ENCODE results near the gene CNTNAP2. TPM values are rescaled to one million over a fixed set of nuclear protein-coding genes. Genes with fewer than 3 reads are reported as not detected.
A peak's percentile ranks its signal among the peaks of the same experiment; 100 is the strongest.

CNTNAP2 gene
- total RNA-seq, 2 experiments from 2014 or later: 0.28 TPM; not detected in 1

- H3K4me1 ChIP-seq (ENCODE audit: insufficient read depth, low read length, poor library complexity, severe bottlenecking): no peaks in the 10 kb centered on the region
- H3K79me2 ChIP-seq (ENCODE audit: insufficient read depth, low read depth, low read length): no peaks in the 10 kb centered on the region
- POLR2A ChIA-PET: interaction anchor here (0.7 kb wide), 1 partner anchor 158 kb away, joined by 3 read pairs; no protein-coding TSS in a partner anchor
- TF ChIP-seq EZH2phosphoT487 (IDR thresholded peaks at IDR 0.05; ENCODE audit: borderline replicate concordance, low read depth, low read length): no peak
- TF ChIP-seq CTCF (conservative IDR thresholded peaks at IDR 0.05; ENCODE audit: low read length): no peak
- no peaks in the 10 kb centered on the region for H4K20me1 ChIP-seq (ENCODE audit: insufficient read depth, low read length)
- DNase-seq (ENCODE audit: low spot score): no peak
- no peak overlapping the region for H3K27ac ChIP-seq (ENCODE audit: low read depth, low read length, poor library complexity, severe bottlenecking)
- intact Hi-C loops (cut with micrococcal nuclease; ENCODE audit: unreplicated experiment): no loop called here
- H3K4me2 ChIP-seq (ENCODE audit: low read length): no peak overlapping the region
- 0 out of 2 replicates have a peak, but pooled peaks cover 6% of the 10 kb centered on the region for H3K9me2 ChIP-seq (ENCODE audit: insufficient read depth, low read length)
- H3K36me3 ChIP-seq (ENCODE audit: insufficient read depth, low read length): no peaks in the 10 kb centered on the region
- CTCF ChIA-PET (ENCODE audit: unreplicated experiment): no interaction called here
- H2AFZ ChIP-seq (ENCODE audit: low read length): peak overlapping the region; percentile 51; the same call in 1 of the 2 replicates
- BruUV-seq (replicated peaks): no TSS peak
- H3K4me3 ChIP-seq (ENCODE audit: low read depth, low read length, poor library complexity, severe bottlenecking): no peak overlapping the region
- no peaks in the 10 kb centered on the region for H3K9me3 ChIP-seq (ENCODE audit: low read length)
Observed at GRCh38 chr7:146074195-146074765, 42.3 kb upstream of the CNTNAP2 start.

- Histone ChIP-seq H3K4me2 (ENCODE audit: low read length) (no peak overlapping the region), H3K9me3 (ENCODE audit: low read length) (no peaks in the 10 kb centered on the region), H2AFZ (ENCODE audit: low read length) (peak overlapping the region; percentile 29), H3K79me2 (ENCODE audit: insufficient read depth, low read depth, low read length) (no peaks in the 10 kb centered on the region), H3K27ac (ENCODE audit: low read depth, low read length, poor library complexity, severe bottlenecking) (no peak overlapping the region), H3K9me2 (ENCODE audit: insufficient read depth, low read length) (0 out of 2 replicates have a peak, but pooled peaks cover 6% of the 10 kb centered on the region), H3K4me3 (ENCODE audit: low read depth, low read length, poor library complexity, severe bottlenecking) (no peak overlapping the region), H3K4me1 (ENCODE audit: insufficient read depth, low read length, poor library complexity, severe bottlenecking) (no peaks in the 10 kb centered on the region), H4K20me1 (ENCODE audit: insufficient read depth, low read length) (no peaks in the 10 kb centered on the region), H3K36me3 (ENCODE audit: insufficient read depth, low read length) (no peaks in the 10 kb centered on the region)
- no peak for DNase-seq (ENCODE audit: low spot score)
- intact Hi-C loops (cut with micrococcal nuclease; ENCODE audit: unreplicated experiment): no loop called here
- ChIA-PET POLR2A (interaction anchor here (1.2 to 1.5 kb wide), 4 partner anchors 9 to 33 kb away, joined by 3 to 4 read pairs (median 4); no protein-coding TSS in a partner anchor), CTCF (ENCODE audit: unreplicated experiment) (no interaction called here)
- no TSS peak for BruUV-seq (replicated peaks)
- no peak for TF ChIP-seq CTCF (conservative IDR thresholded peaks at IDR 0.05; ENCODE audit: low read length)
- TF ChIP-seq EZH2phosphoT487 (IDR thresholded peaks at IDR 0.05; ENCODE audit: borderline replicate concordance, low read depth, low read length): no peak
Observed at GRCh38 chr7:146076344-146076743, 40.3 kb upstream of the CNTNAP2 start.

GRCh38 chr7:146084086-146084485 lies 32.5 kb upstream of the CNTNAP2 start:
- Histone ChIP-seq H3K79me2 (ENCODE audit: insufficient read depth, low read depth, low read length) (no peaks in the 10 kb centered on the region), H3K27ac (ENCODE audit: low read depth, low read length, poor library complexity, severe bottlenecking) (no peak overlapping the region), H2AFZ (ENCODE audit: low read length) (peak overlapping the region; percentile 25), H3K9me2 (ENCODE audit: insufficient read depth, low read length) (no peaks in the 10 kb centered on the region), H3K4me2 (ENCODE audit: low read length) (no peak overlapping the region), H3K4me3 (ENCODE audit: low read depth, low read length, poor library complexity, severe bottlenecking) (no peak overlapping the region), H3K9me3 (ENCODE audit: low read length) (no peaks in the 10 kb centered on the region), H3K4me1 (ENCODE audit: insufficient read depth, low read length, poor library complexity, severe bottlenecking) (peaks cover 8% of the 10 kb centered on the region), H3K36me3 (ENCODE audit: insufficient read depth, low read length) (no peaks in the 10 kb centered on the region), H4K20me1 (ENCODE audit: insufficient read depth, low read length) (no peaks in the 10 kb centered on the region)
- ChIA-PET CTCF (ENCODE audit: unreplicated experiment) (no interaction called here), POLR2A (no interaction called here)
- DNase-seq (ENCODE audit: low spot score): no peak
- TF ChIP-seq CTCF (conservative IDR thresholded peaks at IDR 0.05; ENCODE audit: low read length) (no peak), EZH2phosphoT487 (IDR thresholded peaks at IDR 0.05; ENCODE audit: borderline replicate concordance, low read depth, low read length) (no peak)
- intact Hi-C loops (cut with micrococcal nuclease; ENCODE audit: unreplicated experiment): no loop called here
- no TSS peak for BruUV-seq (replicated peaks)
